Naive B cell (primary cell): Measurements from ENCODE around the gene NFYA. TPM values are rescaled to one million over a fixed set of nuclear protein-coding genes. Genes with fewer than 3 reads are reported as not detected.

Source experiments
- ATAC-seq, 2 donors: fragments of 150-1000 bp; cut with Tn5 transposase; 2 replicates each; pipeline ENCODE4 v1.10.0; 2021; ENCODE audit warnings: low read depth in 2 of 2, mild to moderate bottlenecking in 2 of 2, moderate library complexity in 2 of 2
- DNase-seq: peaks from one replicate; pipeline ENCODE4 v3.0.0; 2022
- H3K27ac Mint-ChIP-seq, 6 donors: one replicate each; pipeline ENCODE4 v1.8.0; 2020 to 2022; ENCODE audit warnings: mild to moderate bottlenecking in 6 of 6, mixed read lengths in 6 of 6, moderate library complexity in 5 of 6, inconsistent platforms in 2 of 6
- H3K27me3 Mint-ChIP-seq, 3 donors: one replicate each; pipeline ENCODE4 v1.8.0; 2021 to 2022; ENCODE audit warnings: mixed read lengths in 3 of 3, mild to moderate bottlenecking in 1 of 3
- H3K36me3 Mint-ChIP-seq, 2 donors: one replicate each; pipeline ENCODE4 v1.8.0; 2020 to 2022; ENCODE audit warnings: mixed read lengths in 2 of 2, inconsistent platforms in 1 of 2, mild to moderate bottlenecking in 1 of 2
- H3K4me1 Mint-ChIP-seq, 3 donors: one replicate each; pipeline ENCODE4 v1.8.0; 2020 to 2022; ENCODE audit warnings: mixed read lengths in 3 of 3, inconsistent platforms in 1 of 3, mild to moderate bottlenecking in 1 of 3, moderate library complexity in 1 of 3
- H3K4me3 Mint-ChIP-seq, 8 donors: one replicate each; pipeline ENCODE4 v1.8.0; 2020 to 2022; ENCODE audit warnings: mild to moderate bottlenecking in 8 of 8, mixed read lengths in 8 of 8, moderate library complexity in 8 of 8, inconsistent platforms in 2 of 8
- H3K9me3 Mint-ChIP-seq, 7 donors: one replicate each; pipeline ENCODE4 v1.8.0; 2020 to 2022; ENCODE audit warnings: mixed read lengths in 7 of 7, mild to moderate bottlenecking in 5 of 7, inconsistent platforms in 2 of 7, moderate library complexity in 1 of 7
- polyA plus RNA-seq, 6 donors: library from polyadenylated mRNA; unstranded; fragments of 300-500 nt; fragmentation: Illumina TruSeq; gene quantifications; one replicate each; pipeline ENCODE4 v1.2.3, GENCODE V29; 2021; ENCODE audit warnings: low read depth in 6 of 6

The NFYA gene
- polyA plus RNA-seq, 6 donors from 2014 or later, result 23.0 to 47.1 (median 28.9) TPM

GRCh38 chr6:41039060-41039998 lies 33.4 kb upstream of the NFYA start, which contains the start of gene UNC5CL:
UNC5CL (minus strand) TSS chr6:41039221; CDS start chr6:41035074, 4,147 bp downstream.
- ATAC-seq, result peak; percentile 55 to 71
- Mint-ChIP-seq H3K36me3 (peaks cover 0 to 8% of the 10 kb centered on the region in 2 donors), H3K27me3 (no peaks in the 10 kb centered on the region), H3K27ac (peak within 1 kb of the TSS in 3 of 6 donors; percentile 49 to 57 (median 54)), H3K9me3 (no peaks in the 10 kb centered on the region), H3K4me3 (peak within 1 kb of the TSS in 1 of 8 donors; percentile 66), H3K4me1 (peaks cover 0 to 4% (median 0%) of the 10 kb centered on the region in 3 donors)
- DNase-seq, result peak; percentile 20

GRCh38 chr6:41040101-41040939 lies 32.5 kb upstream of the NFYA start:
- H3K27me3 Mint-ChIP-seq, result no peaks in the 10 kb centered on the region
- peak overlapping the region in 1 of 8 donors; percentile 66 for H3K4me3 Mint-ChIP-seq
- H3K36me3 Mint-ChIP-seq, result peaks cover 0 to 8% of the 10 kb centered on the region in 2 donors
- H3K9me3 Mint-ChIP-seq, result no peaks in the 10 kb centered on the region
- peaks cover 0 to 4% (median 0%) of the 10 kb centered on the region in 3 donors for H3K4me1 Mint-ChIP-seq
- ATAC-seq (no peak), DNase-seq (no peak)
- no peak overlapping the region for H3K27ac Mint-ChIP-seq

GRCh38 chr6:41040940-41041536 lies 31.7 kb upstream of the NFYA start:
- ATAC-seq, result no peak
- H3K4me1 Mint-ChIP-seq, result peaks cover 0 to 4% (median 0%) of the 10 kb centered on the region in 3 donors
- H3K27me3 Mint-ChIP-seq, result no peaks in the 10 kb centered on the region
- DNase-seq, result no peak
- peaks cover 0 to 8% of the 10 kb centered on the region in 2 donors for H3K36me3 Mint-ChIP-seq
- no peak overlapping the region for H3K4me3 Mint-ChIP-seq
- H3K9me3 Mint-ChIP-seq, result no peaks in the 10 kb centered on the region
- no peak overlapping the region for H3K27ac Mint-ChIP-seq

- Mint-ChIP-seq H3K36me3 (peaks cover 0 to 4% of the 10 kb centered on the region in 2 donors), H3K4me3 (no peak within 1 kb of the TSS), H3K27me3 (no peaks in the 10 kb centered on the region), H3K4me1 (peaks cover 0 to 4% (median 0%) of the 10 kb centered on the region in 3 donors), H3K27ac (peak within 1 kb of the TSS in 2 of 6 donors; percentile 37 to 69), H3K9me3 (no peaks in the 10 kb centered on the region)
- ATAC-seq (no peak), DNase-seq (no peak)
These were observed 30.3 kb upstream of the NFYA start, which contains the start of gene TSPO2 for GRCh38 chr6:41042226-41043055. TSPO2 (plus strand) TSS chr6:41042467; CDS start chr6:41042986, 519 bp downstream.

GRCh38 chr6:41043151-41043550 lies 29.6 kb upstream of the NFYA start:
- Mint-ChIP-seq H3K27ac (no peak overlapping the region), H3K27me3 (no peaks in the 10 kb centered on the region), H3K4me3 (no peak overlapping the region), H3K4me1 (peaks cover 0 to 4% (median 0%) of the 10 kb centered on the region in 3 donors), H3K9me3 (no peaks in the 10 kb centered on the region), H3K36me3 (peaks cover 0 to 4% of the 10 kb centered on the region in 2 donors)
- no peak for DNase-seq
- no peak for ATAC-seq

GRCh38 chr6:41045664-41046063 lies 27.1 kb upstream of the NFYA start:
- ATAC-seq, result no peak
- no peak for DNase-seq
- H3K36me3 Mint-ChIP-seq, result peaks cover 4 to 13% of the 10 kb centered on the region in 2 donors
- H3K9me3 Mint-ChIP-seq, result no peaks in the 10 kb centered on the region
- H3K4me3 Mint-ChIP-seq, result no peak overlapping the region
- no peak overlapping the region for H3K27ac Mint-ChIP-seq
- peaks cover 0 to 4% (median 1%) of the 10 kb centered on the region in 3 donors for H3K4me1 Mint-ChIP-seq
- H3K27me3 Mint-ChIP-seq, result no peaks in the 10 kb centered on the region

GRCh38 chr6:41046084-41046483 lies 26.7 kb upstream of the NFYA start:
- no peaks in the 10 kb centered on the region for H3K9me3 Mint-ChIP-seq
- peaks cover 4 to 13% of the 10 kb centered on the region in 2 donors for H3K36me3 Mint-ChIP-seq
- ATAC-seq, result no peak
- no peak overlapping the region for H3K4me3 Mint-ChIP-seq
- no peak overlapping the region for H3K27ac Mint-ChIP-seq
- H3K4me1 Mint-ChIP-seq, result peaks cover 0 to 4% (median 4%) of the 10 kb centered on the region in 3 donors
- no peaks in the 10 kb centered on the region for H3K27me3 Mint-ChIP-seq
- DNase-seq, result no peak

- Mint-ChIP-seq H3K9me3 (peaks cover 0 to 3% (median 0%) of the 10 kb centered on the region in 7 donors), H3K27ac (peak overlapping the region in 1 of 6 donors; percentile 56), H3K4me1 (peaks cover 11 to 16% (median 12%) of the 10 kb centered on the region in 3 donors), H3K4me3 (no peak overlapping the region), H3K36me3 (peaks cover 0 to 13% of the 10 kb centered on the region in 2 donors), H3K27me3 (no peaks in the 10 kb centered on the region)
- no peak for ATAC-seq
- DNase-seq, result no peak
These were observed 25.5 kb upstream of the NFYA start for GRCh38 chr6:41047306-41047705.

GRCh38 chr6:41047745-41048732 lies 24.7 kb upstream of the NFYA start:
- Mint-ChIP-seq H3K4me1 (peaks cover 15 to 23% (median 16%) of the 10 kb centered on the region in 3 donors), H3K36me3 (peaks cover 0 to 13% of the 10 kb centered on the region in 2 donors), H3K27ac (peak overlapping the region in 1 of 6 donors; percentile 56), H3K27me3 (no peaks in the 10 kb centered on the region), H3K4me3 (no peak overlapping the region), H3K9me3 (peaks cover 0 to 3% (median 0%) of the 10 kb centered on the region in 7 donors)
- no peak for ATAC-seq
- DNase-seq, result no peak

GRCh38 chr6:41049521-41049920 lies 23.3 kb upstream of the NFYA start:
- ATAC-seq, result no peak
- no peak for DNase-seq
- peak overlapping the region in 1 of 6 donors; percentile 77 for H3K27ac Mint-ChIP-seq
- peaks cover 0 to 3% (median 0%) of the 10 kb centered on the region in 7 donors for H3K9me3 Mint-ChIP-seq
- peak overlapping the region in 1 of 8 donors; percentile 48 for H3K4me3 Mint-ChIP-seq
- H3K36me3 Mint-ChIP-seq, result peaks cover 0 to 13% of the 10 kb centered on the region in 2 donors
- no peaks in the 10 kb centered on the region for H3K27me3 Mint-ChIP-seq
- peaks cover 15 to 25% (median 16%) of the 10 kb centered on the region in 3 donors for H3K4me1 Mint-ChIP-seq

GRCh38 chr6:41049955-41050354 lies 22.8 kb upstream of the NFYA start:
- ATAC-seq (no peak), DNase-seq (no peak)
- Mint-ChIP-seq H3K4me3 (no peak overlapping the region), H3K9me3 (peaks cover 0 to 3% (median 0%) of the 10 kb centered on the region in 7 donors), H3K27me3 (no peaks in the 10 kb centered on the region), H3K27ac (no peak overlapping the region), H3K4me1 (peaks cover 15 to 25% (median 20%) of the 10 kb centered on the region in 3 donors), H3K36me3 (peaks cover 0 to 13% of the 10 kb centered on the region in 2 donors)
